NT2/D1 (cell line): ENCODE measurements around the gene UBAC2.
"Not testable (repeated sequence)": the region's sequence is repeated elsewhere in the genome, so short reads cannot be mapped to it uniquely, and the experiment has no call there.

Source experiments
- SUZ12 ChIP-seq: IDR thresholded peaks from 2 replicates; pipeline ENCODE4 v1.6.1; 2011; ENCODE audit not compliant: insufficient read length, insufficient read depth; ENCODE audit errors: extremely low read depth
- YY1 ChIP-seq: IDR thresholded peaks from 2 replicates; pipeline ENCODE4 v1.6.1; 2011; ENCODE audit not compliant: insufficient read length, insufficient read depth
- ZNF274 ChIP-seq: IDR thresholded peaks from 2 replicates; pipeline ENCODE4 v1.6.1; 2011; ENCODE audit warnings: mild to moderate bottlenecking, low read depth, low read length

DNA sequence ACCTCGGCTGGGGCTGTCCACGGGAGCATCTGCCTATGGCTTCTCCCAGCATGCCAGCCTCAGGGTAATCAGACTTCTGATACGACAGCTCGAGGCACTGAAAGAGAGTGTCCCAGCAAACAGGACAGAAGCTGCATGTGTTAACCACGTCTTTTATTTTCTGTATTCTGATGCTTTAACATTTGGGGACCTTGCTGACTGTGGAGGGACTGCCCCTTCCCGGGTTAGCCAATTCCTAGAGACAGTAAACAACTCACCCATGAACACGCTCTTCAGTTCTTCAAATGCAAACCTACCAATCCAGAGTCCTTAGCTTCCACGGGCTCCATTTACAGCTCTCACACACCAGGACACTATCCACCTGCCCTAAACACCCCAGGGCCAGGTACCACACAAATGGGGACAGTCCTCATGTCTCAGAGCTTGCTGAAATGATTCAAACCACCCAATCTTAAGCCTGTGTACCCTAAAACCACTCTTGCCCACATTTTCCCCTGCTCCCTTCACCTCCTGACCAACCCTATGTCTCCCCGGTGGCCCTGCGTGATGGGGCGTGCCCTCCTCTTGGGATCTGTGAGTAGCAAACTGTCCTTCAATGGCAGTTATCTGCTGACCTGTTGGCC is 208.9 kb downstream of the UBAC2 start:
- not testable (repeated sequence) for TF ChIP-seq ZNF274, SUZ12, YY1
